ENCODE measurements around the gene PRSS36. TPM values are rescaled to one million over a fixed set of nuclear protein-coding genes. Genes with fewer than 3 reads are reported as not detected.
A peak's percentile ranks its signal among the peaks of the same experiment; 100 is the strongest.

Gene PRSS36
- total and polyA plus RNA-seq, 8 donors: 0.87 to 26.3 (median 2.7) TPM; not detected in 2

- Histone ChIP-seq H3K27ac (peak overlapping the region in 2 of 5 donors; percentile 88 to 92), H3K27me3 (no peaks in the 10 kb centered on the region), H3K9me3 (no peaks in the 10 kb centered on the region), H3K4me1 (peaks cover 13 to 38% (median 27%) of the 10 kb centered on the region in 4 donors), H3K4me3 (peak overlapping the region; percentile 72 to 95 (median 78)), H3K36me3 (peaks cover 6 to 35% (median 28%) of the 10 kb centered on the region in 4 donors)
- 38 to 50% (median 40%) methylated on average over 15 to 17 of the region's 17 CpGs for WGBS, 5 donors
- peak in 1 of 2 donors; percentile 47 for DNase-seq
- intact Hi-C loops (cut with DNase I; ENCODE audit: low total_unique reads): no loop called here
- TF ChIP-seq, protein P1, sequence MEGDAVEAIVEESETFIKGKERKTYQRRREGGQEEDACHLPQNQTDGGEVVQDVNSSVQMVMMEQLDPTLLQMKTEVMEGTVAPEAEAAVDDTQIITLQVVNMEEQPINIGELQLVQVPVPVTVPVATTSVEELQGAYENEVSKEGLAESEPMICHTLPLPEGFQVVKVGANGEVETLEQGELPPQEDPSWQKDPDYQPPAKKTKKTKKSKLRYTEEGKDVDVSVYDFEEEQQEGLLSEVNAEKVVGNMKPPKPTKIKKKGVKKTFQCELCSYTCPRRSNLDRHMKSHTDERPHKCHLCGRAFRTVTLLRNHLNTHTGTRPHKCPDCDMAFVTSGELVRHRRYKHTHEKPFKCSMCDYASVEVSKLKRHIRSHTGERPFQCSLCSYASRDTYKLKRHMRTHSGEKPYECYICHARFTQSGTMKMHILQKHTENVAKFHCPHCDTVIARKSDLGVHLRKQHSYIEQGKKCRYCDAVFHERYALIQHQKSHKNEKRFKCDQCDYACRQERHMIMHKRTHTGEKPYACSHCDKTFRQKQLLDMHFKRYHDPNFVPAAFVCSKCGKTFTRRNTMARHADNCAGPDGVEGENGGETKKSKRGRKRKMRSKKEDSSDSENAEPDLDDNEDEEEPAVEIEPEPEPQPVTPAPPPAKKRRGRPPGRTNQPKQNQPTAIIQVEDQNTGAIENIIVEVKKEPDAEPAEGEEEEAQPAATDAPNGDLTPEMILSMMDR (IDR thresholded peaks at IDR 0.05): no peak
- TF ChIP-seq POLR2AphosphoS5 (IDR thresholded peaks at IDR 0.05) (no peak), POLR2A (IDR thresholded peaks at IDR 0.05) (no peak), EP300 (IDR thresholded peaks at IDR 0.05) (no peak)
Measured at GRCh38 chr16:31093132-31093703, 56.6 kb downstream of the PRSS36 start.

GRCh38 chr16:31092330-31092729 is 57.5 kb downstream of the PRSS36 start:
- Histone ChIP-seq H3K36me3 (peaks cover 6 to 44% (median 35%) of the 10 kb centered on the region in 4 donors), H3K4me3 (no peak overlapping the region), H3K4me1 (peaks cover 13 to 38% (median 27%) of the 10 kb centered on the region in 4 donors), H3K27me3 (no peaks in the 10 kb centered on the region), H3K9me3 (no peaks in the 10 kb centered on the region), H3K27ac (peak overlapping the region in 1 of 5 donors; percentile 88)
- no peak for TF ChIP-seq POLR2A (IDR thresholded peaks at IDR 0.05)
- TF ChIP-seq, protein P1 (IDR thresholded peaks at IDR 0.05): no peak
- no peak for TF ChIP-seq POLR2AphosphoS5 (IDR thresholded peaks at IDR 0.05)
- no peak for TF ChIP-seq EP300 (IDR thresholded peaks at IDR 0.05)
- no peak for DNase-seq
- 94 to 99% (median 96%) methylated on average over 5 of the region's 5 CpGs for WGBS, 5 donors
- intact Hi-C loops (cut with DNase I; ENCODE audit: low total_unique reads): no loop called here

- no peaks in the 10 kb centered on the region for H3K9me3 ChIP-seq
- 85 to 100% (median 93%) methylated on average over 1 to 2 of the region's 2 CpGs for WGBS, 5 donors
- TF ChIP-seq POLR2A (IDR thresholded peaks at IDR 0.05) (no peak), EP300 (IDR thresholded peaks at IDR 0.05) (no peak), POLR2AphosphoS5 (IDR thresholded peaks at IDR 0.05) (no peak)
- TF ChIP-seq, protein P1 (IDR thresholded peaks at IDR 0.05): no peak
- intact Hi-C loops (cut with DNase I; ENCODE audit: low total_unique reads): no loop called here
- no peak overlapping the region for H3K4me3 ChIP-seq
- no peaks in the 10 kb centered on the region for H3K27me3 ChIP-seq
- H3K27ac ChIP-seq: no peak overlapping the region
- H3K4me1 ChIP-seq: peaks cover 13 to 36% (median 24%) of the 10 kb centered on the region in 4 donors
- DNase-seq: no peak
- peaks cover 10 to 62% (median 52%) of the 10 kb centered on the region in 4 donors for H3K36me3 ChIP-seq
Measured at GRCh38 chr16:31090540-31090939, 59.3 kb downstream of the PRSS36 start.

DNA sequence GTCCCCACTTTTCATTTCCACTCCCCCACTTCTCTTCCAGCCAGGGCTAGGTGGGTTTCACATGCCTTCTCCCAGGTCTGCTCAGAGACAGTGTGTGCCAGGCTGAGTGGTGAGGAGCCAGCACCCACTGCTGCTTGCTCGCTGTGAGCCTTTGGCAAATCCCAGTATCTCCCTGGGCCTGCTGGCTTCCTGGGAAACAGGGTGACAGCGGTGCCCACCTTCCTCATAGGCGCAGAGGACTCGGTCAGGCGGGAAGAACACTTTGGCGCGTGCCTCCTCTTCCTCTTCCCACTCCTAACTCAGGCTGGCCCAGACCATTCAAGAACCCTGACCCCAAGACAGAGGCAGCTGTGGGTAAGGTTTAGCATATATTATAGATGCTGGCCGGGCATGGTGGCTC is 60.7 kb downstream of the PRSS36 start:
- Histone ChIP-seq H3K4me1 (peaks cover 13 to 22% (median 17%) of the 10 kb centered on the region in 4 donors), H3K9me3 (no peaks in the 10 kb centered on the region), H3K27me3 (no peaks in the 10 kb centered on the region), H3K4me3 (no peak overlapping the region), H3K36me3 (peaks cover 10 to 75% (median 65%) of the 10 kb centered on the region in 4 donors), H3K27ac (no peak overlapping the region)
- 90 to 97% (median 93%) methylated on average over 8 of the region's 8 CpGs for WGBS, 5 donors
- DNase-seq: no peak
- intact Hi-C loops (cut with DNase I; ENCODE audit: low total_unique reads): no loop called here
- TF ChIP-seq, protein P1 (IDR thresholded peaks at IDR 0.05): no peak
- no peak for TF ChIP-seq POLR2AphosphoS5 (IDR thresholded peaks at IDR 0.05)
- TF ChIP-seq EP300 (IDR thresholded peaks at IDR 0.05): no peak
- no peak for TF ChIP-seq POLR2A (IDR thresholded peaks at IDR 0.05)

Small RNAs within 50 kb of the gene (small RNA-seq; reads per million reads assigned to genes)
- gene AC009088.4 (0 reads per million in 4 donors), gene NDUFA3P6 (0 reads per million in 4 donors)

Other genes starting within 250 kb of the PRSS36 start
- gene FBXL19, start 226.5 kb downstream of the PRSS36 start, total RNA-seq: 100 to 1,000 TPM in 1 of 5 donors, 10 to 100 TPM in 1, 1 to 10 TPM in 3; 6.7 to 252 (median 9.7) TPM
- 10 to 100 TPM in 1 of 3 donors, 1 to 10 TPM in 2; 5.8 to 12.7 (median 8.2) TPM for gene FBXL19, start 226.5 kb downstream of the PRSS36 start, polyA plus RNA-seq
- gene ORAI3, start 201.0 kb downstream of the PRSS36 start, total RNA-seq: 10 to 100 TPM in 2 of 5 donors, 1 to 10 TPM in 2, not detected in 1; 6.7 to 14.0 (median 11.2) TPM
- 10 to 100 TPM in 2 of 3 donors, 1 to 10 TPM in 1; 7.8 to 26.0 (median 10.5) TPM for gene ORAI3, start 201.0 kb downstream of the PRSS36 start, polyA plus RNA-seq
- 10 to 100 TPM in 3 of 5 donors, 1 to 10 TPM in 2; 4.4 to 22.2 (median 19.2) TPM for gene SETD1A, start 192.3 kb downstream of the PRSS36 start, total RNA-seq
- gene SETD1A, start 192.3 kb downstream of the PRSS36 start, polyA plus RNA-seq: 1 to 10 TPM; 5.2 to 7.5 (median 5.9) TPM
- gene HSD3B7, start 164.9 kb downstream of the PRSS36 start, total RNA-seq: 10 to 100 TPM in 3 of 5 donors, 1 to 10 TPM in 2; 2.9 to 52.7 (median 13.4) TPM
- gene HSD3B7, start 164.9 kb downstream of the PRSS36 start, polyA plus RNA-seq: 10 to 100 TPM in 1 of 3 donors, 1 to 10 TPM in 2; 4.3 to 19.5 (median 7.3) TPM
- gene STX1B, start 139.4 kb downstream of the PRSS36 start, total RNA-seq: under 1 TPM in 1 of 5 donors, not detected in 4; 0.55 TPM
- under 1 TPM; 0.15 to 1.00 (median 0.78) TPM for gene STX1B, start 139.4 kb downstream of the PRSS36 start, polyA plus RNA-seq
- 100 to 1,000 TPM in 2 of 5 donors, 10 to 100 TPM in 3; 13.8 to 254 (median 60.0) TPM for gene STX4, start 116.5 kb downstream of the PRSS36 start, total RNA-seq
- 10 to 100 TPM; 59.3 to 73.9 (median 60.4) TPM for gene STX4, start 116.5 kb downstream of the PRSS36 start, polyA plus RNA-seq
- gene ZNF668, start 75.8 kb downstream of the PRSS36 start, total RNA-seq: 10 to 100 TPM in 3 of 5 donors, 1 to 10 TPM in 1, not detected in 1; 8.6 to 14.2 (median 12.0) TPM
- 1 to 10 TPM; 5.7 to 10.0 (median 6.0) TPM for gene ZNF668, start 75.8 kb downstream of the PRSS36 start, polyA plus RNA-seq
- gene ZNF646, start 75.6 kb downstream of the PRSS36 start, total RNA-seq: 10 to 100 TPM in 2 of 5 donors, 1 to 10 TPM in 3; 6.7 to 13.4 (median 9.0) TPM
- gene ZNF646, start 75.6 kb downstream of the PRSS36 start, polyA plus RNA-seq: 1 to 10 TPM; 2.1 to 5.0 (median 2.6) TPM
- 1 to 10 TPM in 3 of 5 donors, under 1 TPM in 1, not detected in 1; 0.87 to 5.3 (median 1.9) TPM for gene PRSS53, start 61.1 kb downstream of the PRSS36 start, total RNA-seq
- 1 to 10 TPM in 2 of 3 donors, under 1 TPM in 1; 0.46 to 1.3 (median 1.1) TPM for gene PRSS53, start 61.1 kb downstream of the PRSS36 start, polyA plus RNA-seq
- gene VKORC1, start 55.3 kb downstream of the PRSS36 start, total RNA-seq: 100 to 1,000 TPM in 1 of 5 donors, 10 to 100 TPM in 4; 20.1 to 191 (median 35.0) TPM
- gene VKORC1, start 55.3 kb downstream of the PRSS36 start, polyA plus RNA-seq: 10 to 100 TPM; 53.2 to 90.8 (median 62.9) TPM
- 100 to 1,000 TPM in 1 of 5 donors, 10 to 100 TPM in 4; 11.0 to 197 (median 58.3) TPM for gene BCKDK, start 41.7 kb downstream of the PRSS36 start, total RNA-seq
- 10 to 100 TPM; 27.4 to 40.9 (median 34.0) TPM for gene BCKDK, start 41.7 kb downstream of the PRSS36 start, polyA plus RNA-seq
- gene KAT8, start 32.4 kb downstream of the PRSS36 start, total RNA-seq: 100 to 1,000 TPM in 1 of 5 donors, 10 to 100 TPM in 4; 38.8 to 114 (median 64.9) TPM
- gene KAT8, start 32.4 kb downstream of the PRSS36 start, polyA plus RNA-seq: 10 to 100 TPM; 45.0 to 51.4 (median 45.8) TPM
- gene PRSS8, start 14.3 kb downstream of the PRSS36 start, total RNA-seq: 100 to 1,000 TPM in 2 of 5 donors, 10 to 100 TPM in 2, 1 to 10 TPM in 1; 5.8 to 176 (median 70.5) TPM
- 100 to 1,000 TPM in 2 of 3 donors, 10 to 100 TPM in 1; 39.3 to 151 (median 115) TPM for gene PRSS8, start 14.3 kb downstream of the PRSS36 start, polyA plus RNA-seq
- gene FUS, start 30.1 kb upstream of the PRSS36 start, total RNA-seq: 100 to 1,000 TPM in 2 of 5 donors, 10 to 100 TPM in 3; 41.1 to 133 (median 60.3) TPM
- gene FUS, start 30.1 kb upstream of the PRSS36 start, polyA plus RNA-seq: 100 to 1,000 TPM; 130 to 175 (median 135) TPM
- 100 to 1,000 TPM in 1 of 5 donors, 10 to 100 TPM in 4; 10.5 to 484 (median 29.8) TPM for gene PYCARD, start 52.7 kb upstream of the PRSS36 start, total RNA-seq
- 10 to 100 TPM; 35.7 to 64.9 (median 49.9) TPM for gene PYCARD, start 52.7 kb upstream of the PRSS36 start, polyA plus RNA-seq
- gene TRIM72, start 64.1 kb upstream of the PRSS36 start, total RNA-seq: under 1 TPM in 1 of 5 donors, not detected in 4; under 0.01 TPM
- under 1 TPM in 2 of 3 donors, not detected in 1; 0.10 to 0.15 TPM for gene TRIM72, start 64.1 kb upstream of the PRSS36 start, polyA plus RNA-seq
- gene PYDC1, start 67.1 kb upstream of the PRSS36 start, total RNA-seq: not detected
- gene PYDC1, start 67.1 kb upstream of the PRSS36 start, polyA plus RNA-seq: not detected
- 100 to 1,000 TPM in 2 of 5 donors, 1 to 10 TPM in 3; 1.8 to 145 (median 7.2) TPM for gene ITGAM, start 109.9 kb upstream of the PRSS36 start, total RNA-seq
- gene ITGAM, start 109.9 kb upstream of the PRSS36 start, polyA plus RNA-seq: 1 to 10 TPM; 1.2 to 3.8 (median 2.6) TPM
- 1 to 10 TPM in 4 of 5 donors, not detected in 1; 4.1 to 6.7 (median 5.6) TPM for gene ITGAX, start 205.1 kb upstream of the PRSS36 start, total RNA-seq
- 1 to 10 TPM; 1.1 to 2.0 (median 1.9) TPM for gene ITGAX, start 205.1 kb upstream of the PRSS36 start, polyA plus RNA-seq
- under 1 TPM in 2 of 5 donors, not detected in 3; 0.29 to 0.37 TPM for gene ITGAD, start 243.3 kb upstream of the PRSS36 start, total RNA-seq
- not detected for gene ITGAD, start 243.3 kb upstream of the PRSS36 start, polyA plus RNA-seq